ENCODE data around the gene SAMD11. TPM values are rescaled to one million over a fixed set of nuclear protein-coding genes. Genes with fewer than 3 reads are reported as not detected.

SAMD11 gene
- total and polyA plus RNA-seq, 2 of the 8 experiments (the other 6 are each of a cell fraction or from before 2014, with no cell fraction given), result 0.18 to 0.30 TPM

- TF ChIP-seq RXRA (IDR thresholded peaks at IDR 0.05; ENCODE audit: insufficient read depth, low read depth, low read length) (no peak), RAD21 (IDR thresholded peaks at IDR 0.05 in 1 of 2, conservative IDR thresholded peaks at IDR 0.05 in 1 of 2; ENCODE audit: low read depth in 2 of 2, low read length in 2 of 2) (no peak), SIN3A (conservative IDR thresholded peaks at IDR 0.05 in 1 of 2, IDR thresholded peaks at IDR 0.05 in 1 of 2; ENCODE audit: low read depth in 1 of 2, low read length in 2 of 2) (no peak), CEBPB (IDR thresholded peaks at IDR 0.05; ENCODE audit: low read depth, low read length) (no peak), CBX8 (IDR thresholded peaks at IDR 0.05; ENCODE audit: borderline replicate concordance, low read depth, low read length) (no peak), RBBP5 (IDR thresholded peaks at IDR 0.05; ENCODE audit: borderline replicate concordance, low read depth, low read length) (no peak)
Observed at GRCh38 chr1:929712-930632, 6.2 kb downstream of the SAMD11 start (continued).
